ENCODE results near the gene COG5. TPM values are rescaled to one million over a fixed set of nuclear protein-coding genes. Genes with fewer than 3 reads are reported as not detected.

Gene COG5
- total RNA-seq, 1 experiment from 2014 or later, result 29.1 TPM

DNA sequence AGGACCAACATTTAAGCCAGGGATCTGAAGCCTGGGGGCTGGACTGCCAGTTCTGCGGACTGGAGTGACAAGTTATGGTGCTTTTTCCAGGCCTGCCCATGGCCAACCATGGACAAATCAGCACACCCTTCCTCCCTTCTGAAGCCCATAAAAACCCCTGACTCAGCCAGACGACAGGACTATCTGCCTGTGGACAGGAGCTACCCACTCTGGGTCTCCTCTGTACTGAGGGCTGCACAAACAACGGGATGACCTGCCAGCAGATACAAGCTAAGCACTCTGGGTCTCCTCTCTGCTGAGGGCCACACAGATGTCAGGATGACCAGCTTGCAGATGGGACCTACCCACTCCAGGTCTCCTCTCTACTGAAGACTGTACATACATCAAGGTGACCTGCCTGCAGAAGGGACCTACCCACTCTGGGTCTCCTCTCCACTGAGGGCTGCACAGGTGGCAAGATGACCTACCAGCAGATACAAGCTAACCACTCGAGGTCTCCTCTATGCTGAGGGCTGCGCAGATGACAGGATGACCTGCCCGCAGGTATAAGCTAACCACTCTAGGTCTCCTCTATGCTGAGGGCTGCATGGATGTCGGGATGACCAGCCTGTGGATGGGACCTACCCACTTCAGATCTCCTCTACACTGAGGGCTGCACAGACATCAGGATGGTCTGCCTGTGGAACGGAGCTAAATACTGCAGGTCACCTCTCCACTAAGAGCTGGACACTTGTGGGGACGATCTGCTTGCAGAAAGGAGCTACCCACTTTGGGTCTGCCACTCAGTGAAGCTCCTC is 204.0 kb downstream of the COG5 start:
- TF ChIP-seq SIN3A (IDR thresholded peaks at IDR 0.05; ENCODE audit: borderline replicate concordance, insufficient read depth, low read depth, low read length) (no peak), TCF7L2 (IDR thresholded peaks at IDR 0.05; ENCODE audit: low read depth, low read length) (no peak), POLR2AphosphoS5 (IDR thresholded peaks at IDR 0.05; ENCODE audit: low read depth, low read length) (no peak)
- TF ChIP-seq, protein P1, sequence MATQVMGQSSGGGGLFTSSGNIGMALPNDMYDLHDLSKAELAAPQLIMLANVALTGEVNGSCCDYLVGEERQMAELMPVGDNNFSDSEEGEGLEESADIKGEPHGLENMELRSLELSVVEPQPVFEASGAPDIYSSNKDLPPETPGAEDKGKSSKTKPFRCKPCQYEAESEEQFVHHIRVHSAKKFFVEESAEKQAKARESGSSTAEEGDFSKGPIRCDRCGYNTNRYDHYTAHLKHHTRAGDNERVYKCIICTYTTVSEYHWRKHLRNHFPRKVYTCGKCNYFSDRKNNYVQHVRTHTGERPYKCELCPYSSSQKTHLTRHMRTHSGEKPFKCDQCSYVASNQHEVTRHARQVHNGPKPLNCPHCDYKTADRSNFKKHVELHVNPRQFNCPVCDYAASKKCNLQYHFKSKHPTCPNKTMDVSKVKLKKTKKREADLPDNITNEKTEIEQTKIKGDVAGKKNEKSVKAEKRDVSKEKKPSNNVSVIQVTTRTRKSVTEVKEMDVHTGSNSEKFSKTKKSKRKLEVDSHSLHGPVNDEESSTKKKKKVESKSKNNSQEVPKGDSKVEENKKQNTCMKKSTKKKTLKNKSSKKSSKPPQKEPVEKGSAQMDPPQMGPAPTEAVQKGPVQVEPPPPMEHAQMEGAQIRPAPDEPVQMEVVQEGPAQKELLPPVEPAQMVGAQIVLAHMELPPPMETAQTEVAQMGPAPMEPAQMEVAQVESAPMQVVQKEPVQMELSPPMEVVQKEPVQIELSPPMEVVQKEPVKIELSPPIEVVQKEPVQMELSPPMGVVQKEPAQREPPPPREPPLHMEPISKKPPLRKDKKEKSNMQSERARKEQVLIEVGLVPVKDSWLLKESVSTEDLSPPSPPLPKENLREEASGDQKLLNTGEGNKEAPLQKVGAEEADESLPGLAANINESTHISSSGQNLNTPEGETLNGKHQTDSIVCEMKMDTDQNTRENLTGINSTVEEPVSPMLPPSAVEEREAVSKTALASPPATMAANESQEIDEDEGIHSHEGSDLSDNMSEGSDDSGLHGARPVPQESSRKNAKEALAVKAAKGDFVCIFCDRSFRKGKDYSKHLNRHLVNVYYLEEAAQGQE (IDR thresholded peaks at IDR 0.05; ENCODE audit: insufficient read depth in 1 of 2, low read depth in 2 of 2, low read length in 1 of 2), result no peak
- TF ChIP-seq, protein P2, sequence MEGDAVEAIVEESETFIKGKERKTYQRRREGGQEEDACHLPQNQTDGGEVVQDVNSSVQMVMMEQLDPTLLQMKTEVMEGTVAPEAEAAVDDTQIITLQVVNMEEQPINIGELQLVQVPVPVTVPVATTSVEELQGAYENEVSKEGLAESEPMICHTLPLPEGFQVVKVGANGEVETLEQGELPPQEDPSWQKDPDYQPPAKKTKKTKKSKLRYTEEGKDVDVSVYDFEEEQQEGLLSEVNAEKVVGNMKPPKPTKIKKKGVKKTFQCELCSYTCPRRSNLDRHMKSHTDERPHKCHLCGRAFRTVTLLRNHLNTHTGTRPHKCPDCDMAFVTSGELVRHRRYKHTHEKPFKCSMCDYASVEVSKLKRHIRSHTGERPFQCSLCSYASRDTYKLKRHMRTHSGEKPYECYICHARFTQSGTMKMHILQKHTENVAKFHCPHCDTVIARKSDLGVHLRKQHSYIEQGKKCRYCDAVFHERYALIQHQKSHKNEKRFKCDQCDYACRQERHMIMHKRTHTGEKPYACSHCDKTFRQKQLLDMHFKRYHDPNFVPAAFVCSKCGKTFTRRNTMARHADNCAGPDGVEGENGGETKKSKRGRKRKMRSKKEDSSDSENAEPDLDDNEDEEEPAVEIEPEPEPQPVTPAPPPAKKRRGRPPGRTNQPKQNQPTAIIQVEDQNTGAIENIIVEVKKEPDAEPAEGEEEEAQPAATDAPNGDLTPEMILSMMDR (IDR thresholded peaks at IDR 0.05), result no peak
- H3K4me3 ChIP-seq (ENCODE audit: low read depth in 2 of 2, low read length in 2 of 2), result no peak overlapping the region
- no peaks in the 10 kb centered on the region for H3K27me3 ChIP-seq (ENCODE audit: control insufficient read depth, insufficient read depth, low read length)
- H3K4me1 ChIP-seq (ENCODE audit: control insufficient read depth, insufficient read depth, low read length), result no peaks in the 10 kb centered on the region
- in situ Hi-C loops (cut with HindIII; ENCODE audit: low pct_unique_long_range_greater_than_20kb, low sequenced_read_pairs), result no loop called here
- ChIA-PET POLR2A (no interaction called here), CTCF (no interaction called here)
- ATAC-seq (no peak), DNase-seq (ENCODE audit: low read depth, low spot score) (no peak)
- intact Hi-C loops (cut with micrococcal nuclease; ENCODE audit: unreplicated experiment), result no loop called here
- BruUV-seq (replicated peaks), result no TSS peak
- no peak overlapping the region for H3K27ac ChIP-seq (ENCODE audit: low read length)
- no peaks in the 10 kb centered on the region; the same call in 1 of the 2 replicates for H3K9me3 ChIP-seq (ENCODE audit: control insufficient read depth, insufficient read depth, low read depth, low read length)
- no peaks in the 10 kb centered on the region for H3K36me3 ChIP-seq (ENCODE audit: control insufficient read depth, insufficient read depth, low read length)

DNA sequence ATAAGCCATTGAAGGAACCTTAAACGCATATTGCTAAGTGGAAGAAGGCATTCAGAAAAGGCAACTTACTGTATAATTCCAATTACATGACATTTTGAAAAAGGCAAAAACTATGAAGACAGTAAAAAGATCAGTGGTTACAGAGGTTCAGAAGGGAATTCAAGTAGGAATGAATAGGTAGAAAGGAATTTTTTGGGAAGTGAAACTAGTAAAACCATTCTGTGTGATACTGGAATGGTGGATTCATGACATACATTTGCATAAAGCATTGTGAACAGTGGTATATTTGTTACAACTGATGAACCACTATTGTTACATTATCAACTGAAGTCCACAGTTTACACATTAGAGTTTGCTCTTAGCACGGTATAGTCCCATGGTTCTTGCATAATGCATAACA is 208.1 kb downstream of the COG5 start:
- CTCF ChIA-PET, result no interaction called here
- no peaks in the 10 kb centered on the region for H3K4me1 ChIP-seq (ENCODE audit: control insufficient read depth, insufficient read depth, low read length)
- TF ChIP-seq TCF7L2 (IDR thresholded peaks at IDR 0.05; ENCODE audit: low read depth, low read length) (no peak), POLR2AphosphoS5 (IDR thresholded peaks at IDR 0.05; ENCODE audit: low read depth, low read length) (no peak), SIN3A (IDR thresholded peaks at IDR 0.05; ENCODE audit: borderline replicate concordance, insufficient read depth, low read depth, low read length) (no peak)
- TF ChIP-seq, protein P1 (IDR thresholded peaks at IDR 0.05; ENCODE audit: insufficient read depth in 1 of 2, low read depth in 2 of 2, low read length in 1 of 2), result no peak
- TF ChIP-seq, protein P2 (IDR thresholded peaks at IDR 0.05), result no peak
- H3K27me3 ChIP-seq (ENCODE audit: control insufficient read depth, insufficient read depth, low read length), result no peaks in the 10 kb centered on the region
- H3K9me3 ChIP-seq (ENCODE audit: control insufficient read depth, insufficient read depth, low read depth, low read length), result no peaks in the 10 kb centered on the region; the same call in 1 of the 2 replicates
- ATAC-seq (no peak), DNase-seq (ENCODE audit: low read depth, low spot score) (no peak)
- H3K4me3 ChIP-seq (ENCODE audit: low read depth in 2 of 2, low read length in 2 of 2), result no peak overlapping the region
- no TSS peak for BruUV-seq (replicated peaks)
- H3K36me3 ChIP-seq (ENCODE audit: control insufficient read depth, insufficient read depth, low read length), result no peaks in the 10 kb centered on the region
- POLR2A ChIA-PET, result no interaction called here
- no peak overlapping the region for H3K27ac ChIP-seq (ENCODE audit: low read length)
- intact Hi-C loops (cut with micrococcal nuclease; ENCODE audit: unreplicated experiment), result no loop called here
- in situ Hi-C loops (cut with HindIII; ENCODE audit: low pct_unique_long_range_greater_than_20kb, low sequenced_read_pairs), result no loop called here
